ENCODE results near the gene OPN1SW.

OPN1SW gene

DNA sequence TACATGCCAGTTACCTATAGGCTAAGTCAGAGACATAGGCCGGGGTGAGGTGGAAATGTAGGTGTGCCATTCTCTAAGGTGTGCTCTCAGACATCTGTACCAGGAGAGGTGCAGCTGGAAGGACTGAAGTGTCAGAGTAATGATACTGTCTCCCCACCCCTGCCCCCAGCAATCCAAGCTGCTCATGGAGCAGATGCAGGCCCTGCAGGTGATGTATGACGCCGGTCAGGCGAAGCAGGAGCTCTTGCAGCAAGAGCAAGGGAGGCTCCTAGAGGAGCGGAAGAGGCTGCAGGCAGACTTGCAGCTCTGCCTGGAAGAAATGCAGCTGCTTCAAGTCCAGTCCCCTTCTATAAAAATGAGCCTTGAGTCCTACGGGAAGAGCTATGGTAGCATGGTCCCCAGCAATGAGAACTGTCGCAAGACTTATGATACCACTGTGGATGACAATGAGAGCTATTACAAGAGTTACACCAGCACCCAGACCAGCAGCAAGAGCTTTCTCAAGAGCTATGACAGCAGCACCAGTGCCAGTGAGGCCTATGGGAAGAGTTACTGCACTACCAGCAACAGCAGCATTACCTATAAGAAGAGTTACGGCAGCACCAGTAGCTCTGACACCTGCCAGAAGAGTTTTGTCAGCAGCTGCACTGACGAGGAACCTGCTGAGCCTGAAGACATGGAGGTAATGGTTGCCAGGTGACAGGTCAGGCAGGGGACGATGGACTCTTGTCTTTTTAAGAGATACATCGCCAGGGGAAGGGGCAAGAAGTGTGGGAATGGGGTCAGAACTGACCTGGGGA lies 36.2 kb upstream of the OPN1SW start:
- DNase-seq: peak; percentile 82
- H3F3A ChIP-seq (ENCODE audit: insufficient read depth, low read length): peaks cover 10% of the 10 kb centered on the region
- no peaks in the 10 kb centered on the region for H3K79me2 ChIP-seq (ENCODE audit: low read length)
- H3K27ac ChIP-seq (ENCODE audit: low read length): peak overlapping the region; percentile 53; the same call in 1 of the 2 replicates
- H3K4me2 ChIP-seq (ENCODE audit: low read depth, low read length): peak overlapping the region; percentile 80
- no peak overlapping the region for H3K4me3 ChIP-seq (ENCODE audit: low read length)
- no peaks in the 10 kb centered on the region for H3K9me2 ChIP-seq (replicated peaks; ENCODE audit: insufficient read depth, low read length)
- H3K4me1 ChIP-seq (ENCODE audit: low read length): peaks cover 22% of the 10 kb centered on the region
- no peaks in the 10 kb centered on the region for H3K27me3 ChIP-seq (replicated peaks; ENCODE audit: insufficient read depth, low read length)
- H3K9ac ChIP-seq (ENCODE audit: low read length): no peak overlapping the region
- TF ChIP-seq EZH2 (optimal IDR thresholded peaks at IDR 0.05; ENCODE audit: low read depth, low read length) (no peak), EZH2phosphoT487 (IDR thresholded peaks at IDR 0.05; ENCODE audit: low read length) (no peak)
- TF ChIP-seq, protein P1, sequence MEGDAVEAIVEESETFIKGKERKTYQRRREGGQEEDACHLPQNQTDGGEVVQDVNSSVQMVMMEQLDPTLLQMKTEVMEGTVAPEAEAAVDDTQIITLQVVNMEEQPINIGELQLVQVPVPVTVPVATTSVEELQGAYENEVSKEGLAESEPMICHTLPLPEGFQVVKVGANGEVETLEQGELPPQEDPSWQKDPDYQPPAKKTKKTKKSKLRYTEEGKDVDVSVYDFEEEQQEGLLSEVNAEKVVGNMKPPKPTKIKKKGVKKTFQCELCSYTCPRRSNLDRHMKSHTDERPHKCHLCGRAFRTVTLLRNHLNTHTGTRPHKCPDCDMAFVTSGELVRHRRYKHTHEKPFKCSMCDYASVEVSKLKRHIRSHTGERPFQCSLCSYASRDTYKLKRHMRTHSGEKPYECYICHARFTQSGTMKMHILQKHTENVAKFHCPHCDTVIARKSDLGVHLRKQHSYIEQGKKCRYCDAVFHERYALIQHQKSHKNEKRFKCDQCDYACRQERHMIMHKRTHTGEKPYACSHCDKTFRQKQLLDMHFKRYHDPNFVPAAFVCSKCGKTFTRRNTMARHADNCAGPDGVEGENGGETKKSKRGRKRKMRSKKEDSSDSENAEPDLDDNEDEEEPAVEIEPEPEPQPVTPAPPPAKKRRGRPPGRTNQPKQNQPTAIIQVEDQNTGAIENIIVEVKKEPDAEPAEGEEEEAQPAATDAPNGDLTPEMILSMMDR (IDR thresholded peaks at IDR 0.05; ENCODE audit: low read length): no peak
- H3K36me3 ChIP-seq (replicated peaks; ENCODE audit: insufficient read depth, low read length): no peaks in the 10 kb centered on the region
- H2AFZ ChIP-seq (ENCODE audit: low read length): peak overlapping the region; percentile 67
- no peaks in the 10 kb centered on the region for H3K9me3 ChIP-seq (replicated peaks; ENCODE audit: insufficient read depth, low read length)
- no peaks in the 10 kb centered on the region for H4K20me1 ChIP-seq (ENCODE audit: insufficient read depth, low read length)

DNA sequence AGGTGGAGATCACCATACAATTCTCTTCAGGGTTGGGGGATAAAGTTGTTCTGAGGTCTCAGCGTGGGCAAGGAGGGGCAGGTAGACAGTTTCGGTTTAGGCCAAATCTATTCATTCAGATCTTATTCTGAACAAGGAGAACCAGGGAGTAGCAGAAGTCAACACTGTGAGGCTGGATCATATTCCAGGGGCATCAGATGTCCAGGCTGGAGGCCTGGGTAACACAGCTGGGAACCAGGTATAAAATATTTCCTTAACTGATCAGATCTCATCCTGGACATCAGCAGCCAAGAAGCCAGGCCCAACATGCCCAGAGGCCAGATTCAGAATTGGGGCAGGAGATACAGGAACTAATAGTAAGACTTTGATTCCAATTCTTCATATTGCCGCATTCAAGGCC lies 35.4 kb upstream of the OPN1SW start:
- no peak for DNase-seq
- Histone ChIP-seq H3K9me3 (replicated peaks; ENCODE audit: insufficient read depth, low read length) (no peaks in the 10 kb centered on the region), H3K9me2 (replicated peaks; ENCODE audit: insufficient read depth, low read length) (no peaks in the 10 kb centered on the region), H2AFZ (ENCODE audit: low read length) (no peak overlapping the region), H3K9ac (ENCODE audit: low read length) (no peak overlapping the region), H3K27me3 (replicated peaks; ENCODE audit: insufficient read depth, low read length) (no peaks in the 10 kb centered on the region), H3K4me1 (ENCODE audit: low read length) (peaks cover 22% of the 10 kb centered on the region), H3K4me2 (ENCODE audit: low read depth, low read length) (no peak overlapping the region), H3K79me2 (ENCODE audit: low read length) (no peaks in the 10 kb centered on the region), H3K36me3 (replicated peaks; ENCODE audit: insufficient read depth, low read length) (no peaks in the 10 kb centered on the region), H3F3A (ENCODE audit: insufficient read depth, low read length) (peaks cover 10% of the 10 kb centered on the region), H3K27ac (ENCODE audit: low read length) (no peak overlapping the region), H3K4me3 (ENCODE audit: low read length) (no peak overlapping the region), H4K20me1 (ENCODE audit: insufficient read depth, low read length) (no peaks in the 10 kb centered on the region)
- TF ChIP-seq EZH2phosphoT487 (IDR thresholded peaks at IDR 0.05; ENCODE audit: low read length) (no peak), EZH2 (optimal IDR thresholded peaks at IDR 0.05; ENCODE audit: low read depth, low read length) (no peak)
- TF ChIP-seq, protein P1 (IDR thresholded peaks at IDR 0.05; ENCODE audit: low read length): no peak

DNA sequence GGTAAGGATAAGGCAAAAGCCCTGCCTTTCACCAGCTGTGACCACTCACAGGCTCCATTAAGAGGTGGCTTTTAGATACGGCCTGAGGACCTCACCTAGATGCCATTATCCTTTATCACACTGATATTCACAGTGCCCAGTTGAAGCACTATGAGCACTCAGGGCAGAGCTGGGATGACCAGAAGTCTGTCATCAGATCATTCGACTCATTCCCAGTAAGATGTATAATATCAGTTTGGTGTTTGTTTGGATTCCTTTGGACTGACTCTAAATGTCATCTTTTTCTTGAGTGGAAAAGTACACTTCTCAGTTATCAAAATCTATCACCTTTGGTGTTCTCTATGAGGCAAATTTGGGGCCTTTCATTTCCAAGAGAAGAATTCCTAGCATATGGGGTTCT lies 34.9 kb upstream of the OPN1SW start:
- no peak overlapping the region for H3K9ac ChIP-seq (ENCODE audit: low read length)
- H4K20me1 ChIP-seq (ENCODE audit: insufficient read depth, low read length): no peaks in the 10 kb centered on the region
- H3K27ac ChIP-seq (ENCODE audit: low read length): no peak overlapping the region
- H3K36me3 ChIP-seq (replicated peaks; ENCODE audit: insufficient read depth, low read length): no peaks in the 10 kb centered on the region
- H3K4me2 ChIP-seq (ENCODE audit: low read depth, low read length): no peak overlapping the region
- no peaks in the 10 kb centered on the region for H3K27me3 ChIP-seq (replicated peaks; ENCODE audit: insufficient read depth, low read length)
- no peak overlapping the region for H3K4me3 ChIP-seq (ENCODE audit: low read length)
- no peak overlapping the region for H2AFZ ChIP-seq (ENCODE audit: low read length)
- H3K9me3 ChIP-seq (replicated peaks; ENCODE audit: insufficient read depth, low read length): no peaks in the 10 kb centered on the region
- H3F3A ChIP-seq (ENCODE audit: insufficient read depth, low read length): peaks cover 10% of the 10 kb centered on the region
- H3K4me1 ChIP-seq (ENCODE audit: low read length): peaks cover 22% of the 10 kb centered on the region
- TF ChIP-seq, protein P1 (IDR thresholded peaks at IDR 0.05; ENCODE audit: low read length): no peak
- TF ChIP-seq EZH2 (optimal IDR thresholded peaks at IDR 0.05; ENCODE audit: low read depth, low read length) (no peak), EZH2phosphoT487 (IDR thresholded peaks at IDR 0.05; ENCODE audit: low read length) (no peak)
- no peak for DNase-seq
- no peaks in the 10 kb centered on the region for H3K9me2 ChIP-seq (replicated peaks; ENCODE audit: insufficient read depth, low read length)
- H3K79me2 ChIP-seq (ENCODE audit: low read length): no peaks in the 10 kb centered on the region
